Activated B cell treated with CpG ODN at 0.5 μM for 24 hours (primary cell): ENCODE measurements around the gene SART1. TPM values are rescaled to one million over a fixed set of nuclear protein-coding genes. Genes with fewer than 3 reads are reported as not detected.

Experiments used
- ATAC-seq: fragments of 200-7000 bp; cut with Tn5 transposase; one replicate; pipeline ENCODE4 v1.10.0; 2021; ENCODE audit warnings: low read depth, mild to moderate bottlenecking, moderate library complexity
- CTCF ChIA-PET: fragments of 350-600 bp; sonication (Branson Sonifier 250); formaldehyde crosslinking; loops from one replicate; lab custom pipeline; 2021; ENCODE audit warnings: antibody characterized with exemption; lab: Charles Lee
- POLR2A ChIA-PET: fragments of 350-600 bp; sonication (Branson Sonifier 250); formaldehyde crosslinking; loops from one replicate; lab custom pipeline; 2021; ENCODE audit warnings: antibody characterized with exemption; lab: Charles Lee
- DNase-seq: peaks from one replicate; pipeline ENCODE4 v3.0.0; 2022
- H3K27ac Mint-ChIP-seq: one replicate; pipeline ENCODE4 v1.8.0; 2020; ENCODE audit warnings: mixed read lengths
- H3K27me3 Mint-ChIP-seq: one replicate; pipeline ENCODE4 v1.8.0; 2021; ENCODE audit warnings: mixed read lengths
- H3K36me3 Mint-ChIP-seq: one replicate; pipeline ENCODE4 v1.8.0; 2021; ENCODE audit warnings: low read depth, mixed read lengths
- H3K4me1 Mint-ChIP-seq: one replicate; pipeline ENCODE4 v1.8.0; 2021; ENCODE audit warnings: mixed read lengths
- H3K4me3 Mint-ChIP-seq: one replicate; pipeline ENCODE4 v1.8.0; 2020; ENCODE audit warnings: mild to moderate bottlenecking, mixed read lengths
- H3K9me3 Mint-ChIP-seq: one replicate; pipeline ENCODE4 v1.8.0; 2020; ENCODE audit warnings: mixed read lengths
- CTCF ChIP-seq: fragments of 200-600 bp; IDR thresholded peaks from one replicate; pipeline ENCODE4 v1.8.0; 2022; ENCODE audit warnings: antibody characterized with exemption, mild to moderate bottlenecking
- intact Hi-C: fragments of 100-400 bp; cut with micrococcal nuclease; formaldehyde crosslinking; loops from one replicate; pipeline ENCODE4 v1.15.1; 2024
- total RNA-seq: library from RNA; stranded (reverse); gene quantifications from 2 replicates; pipeline ENCODE4 v1.2.3, GENCODE V29; 2022

Gene SART1
- total RNA-seq, 1 donor from 2014 or later: 86.6 TPM

- Mint-ChIP-seq H3K9me3 (no peaks in the 10 kb centered on the region), H3K4me3 (no peak overlapping the region), H3K4me1 (no peaks in the 10 kb centered on the region), H3K27ac (no peak overlapping the region), H3K36me3 (no peaks in the 10 kb centered on the region), H3K27me3 (peaks cover 13% of the 10 kb centered on the region)
- intact Hi-C loops: no loop called here
- ATAC-seq (no peak), DNase-seq (no peak)
- TF ChIP-seq CTCF: no peak
- ChIA-PET CTCF (interaction anchor here (1.9 kb wide), 1 partner anchor 9 kb away, joined by 9 read pairs; no protein-coding TSS in a partner anchor), POLR2A (interaction anchor here (1.9 kb wide), 1 partner anchor 11 kb away, joined by 8 read pairs; the partner anchor contains the start of genes BANF1 and EIF1AD)
Measured at GRCh38 chr11:66013762-66014100, 52.2 kb downstream of the SART1 start.

- H3K36me3 Mint-ChIP-seq: no peaks in the 10 kb centered on the region
- H3K4me3 Mint-ChIP-seq: no peak overlapping the region
- intact Hi-C loops: no loop called here
- no peak for TF ChIP-seq CTCF
- ATAC-seq: no peak
- no peaks in the 10 kb centered on the region for H3K4me1 Mint-ChIP-seq
- POLR2A ChIA-PET: interaction anchor here (0.7 kb wide), 1 partner anchor 29 kb away, joined by 8 read pairs; no protein-coding TSS in a partner anchor
- H3K9me3 Mint-ChIP-seq: no peaks in the 10 kb centered on the region
- no peak for DNase-seq
- H3K27ac Mint-ChIP-seq: no peak overlapping the region
- CTCF ChIA-PET: interaction anchor here (1.0 kb wide), 1 partner anchor 30 kb away, joined by 3 read pairs; no protein-coding TSS in a partner anchor
- H3K27me3 Mint-ChIP-seq: peaks cover 13% of the 10 kb centered on the region
Measured at GRCh38 chr11:66014804-66015453, 53.4 kb downstream of the SART1 start.

- POLR2A ChIA-PET: no interaction called here
- Mint-ChIP-seq H3K27ac (no peak overlapping the region), H3K4me1 (no peaks in the 10 kb centered on the region), H3K36me3 (no peaks in the 10 kb centered on the region), H3K27me3 (peaks cover 10% of the 10 kb centered on the region), H3K4me3 (no peak overlapping the region), H3K9me3 (no peaks in the 10 kb centered on the region)
- CTCF ChIA-PET: interaction anchor here (1.0 kb wide), 1 partner anchor 30 kb away, joined by 3 read pairs; no protein-coding TSS in a partner anchor
- no peak for TF ChIP-seq CTCF
- intact Hi-C loops: no loop called here
- DNase-seq (no peak), ATAC-seq (no peak)
Measured at GRCh38 chr11:66015454-66015881, 53.9 kb downstream of the SART1 start.

- CTCF ChIA-PET: interaction anchor here (1.0 kb wide), 1 partner anchor 29 kb away, joined by 3 read pairs; no protein-coding TSS in a partner anchor
Measured at GRCh38 chr11:66015936-66016792, 54.6 kb downstream of the SART1 start.

More at GRCh38 chr11:66015936-66016792, 54.6 kb downstream of the SART1 start:
- POLR2A ChIA-PET: no interaction called here
- H3K4me3 Mint-ChIP-seq: no peak overlapping the region
- no peak overlapping the region for H3K27ac Mint-ChIP-seq
- H3K36me3 Mint-ChIP-seq: no peaks in the 10 kb centered on the region
- H3K27me3 Mint-ChIP-seq: peaks cover 9% of the 10 kb centered on the region
- intact Hi-C loops: no loop called here
- no peaks in the 10 kb centered on the region for H3K9me3 Mint-ChIP-seq
- no peak for TF ChIP-seq CTCF
- H3K4me1 Mint-ChIP-seq: no peaks in the 10 kb centered on the region
- ATAC-seq (no peak), DNase-seq (no peak)
